ENCODE measurements around the gene IGFBP4. TPM values are rescaled to one million over a fixed set of nuclear protein-coding genes. Genes with fewer than 3 reads are reported as not detected.
A peak's percentile ranks its signal among the peaks of the same experiment; 100 is the strongest.

The IGFBP4 gene
- total RNA-seq, 1 donor from 2014 or later, result 142 TPM

DNA sequence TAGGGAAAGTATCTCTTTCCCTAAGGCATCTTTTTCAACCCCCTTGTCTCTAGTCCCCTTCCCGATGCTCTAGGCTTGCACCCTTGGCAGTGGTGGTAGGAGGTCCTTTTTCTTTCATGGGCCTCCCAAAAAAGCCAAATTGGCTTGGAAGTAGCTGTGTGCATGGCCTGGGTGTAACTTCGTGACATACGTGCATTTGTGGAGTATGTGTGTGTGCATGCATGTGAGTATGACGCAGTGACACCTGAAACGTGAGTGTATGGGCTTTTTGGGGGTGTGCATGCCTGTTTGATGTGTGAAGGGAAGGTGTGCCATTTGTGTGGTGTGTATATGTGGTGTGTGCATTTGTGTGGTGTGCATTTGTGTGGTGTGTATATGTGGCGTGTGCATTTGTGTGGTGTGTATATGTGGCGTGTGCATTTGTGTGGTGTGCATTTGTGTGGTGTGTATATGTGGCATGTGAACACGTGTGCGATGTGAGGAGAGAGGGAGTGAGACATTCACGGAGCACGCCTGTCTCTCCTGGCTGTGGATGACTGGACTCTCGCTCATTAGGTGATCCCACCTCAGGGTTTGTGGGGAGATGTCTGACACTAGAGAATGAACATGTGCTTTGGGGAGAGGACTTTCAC is 15.7 kb downstream of the IGFBP4 start:
- no peak overlapping the region for H3K27ac ChIP-seq (ENCODE audit: low read depth, low read length)
- Mint-ChIP-seq H3K4me1 (ENCODE audit: low read depth, unreplicated experiment) (peaks cover 25% of the 10 kb centered on the region), H3K27me3 (ENCODE audit: low read depth, unreplicated experiment) (no peaks in the 10 kb centered on the region), H3K36me3 (ENCODE audit: low read depth, unreplicated experiment) (peaks cover 23% of the 10 kb centered on the region), H3K9me3 (ENCODE audit: unreplicated experiment) (no peaks in the 10 kb centered on the region), H3K27ac (ENCODE audit: unreplicated experiment) (no peak overlapping the region), H3K4me3 (ENCODE audit: unreplicated experiment) (no peak overlapping the region)
- no peaks in the 10 kb centered on the region for H3K79me2 ChIP-seq (ENCODE audit: insufficient read depth, low read length)
- peak overlapping the region; percentile 72 for H3K4me2 ChIP-seq (ENCODE audit: low read length)
- no peak overlapping the region for H2AFZ ChIP-seq (ENCODE audit: low read depth, low read length)
- peaks cover 22% of the 10 kb centered on the region for H3K36me3 ChIP-seq (ENCODE audit: insufficient read depth, low read length)
- no peak overlapping the region for H3K9ac ChIP-seq (ENCODE audit: low read length)
- FAIRE-seq, result peak; percentile 47
- no peak overlapping the region for H3K4me3 ChIP-seq (ENCODE audit: insufficient read depth, low read depth, low read length)
- peaks cover 29% of the 10 kb centered on the region for H3K4me1 ChIP-seq (ENCODE audit: insufficient read depth, low read length)
- no peaks in the 10 kb centered on the region for H3K9me3 ChIP-seq (ENCODE audit: insufficient read depth, low read depth, low read length)
- DNase-seq (ENCODE audit: low read depth), result no peak
- peaks cover 5% of the 10 kb centered on the region for H4K20me1 ChIP-seq (ENCODE audit: insufficient read depth, low read length)
- TF ChIP-seq, protein P1, sequence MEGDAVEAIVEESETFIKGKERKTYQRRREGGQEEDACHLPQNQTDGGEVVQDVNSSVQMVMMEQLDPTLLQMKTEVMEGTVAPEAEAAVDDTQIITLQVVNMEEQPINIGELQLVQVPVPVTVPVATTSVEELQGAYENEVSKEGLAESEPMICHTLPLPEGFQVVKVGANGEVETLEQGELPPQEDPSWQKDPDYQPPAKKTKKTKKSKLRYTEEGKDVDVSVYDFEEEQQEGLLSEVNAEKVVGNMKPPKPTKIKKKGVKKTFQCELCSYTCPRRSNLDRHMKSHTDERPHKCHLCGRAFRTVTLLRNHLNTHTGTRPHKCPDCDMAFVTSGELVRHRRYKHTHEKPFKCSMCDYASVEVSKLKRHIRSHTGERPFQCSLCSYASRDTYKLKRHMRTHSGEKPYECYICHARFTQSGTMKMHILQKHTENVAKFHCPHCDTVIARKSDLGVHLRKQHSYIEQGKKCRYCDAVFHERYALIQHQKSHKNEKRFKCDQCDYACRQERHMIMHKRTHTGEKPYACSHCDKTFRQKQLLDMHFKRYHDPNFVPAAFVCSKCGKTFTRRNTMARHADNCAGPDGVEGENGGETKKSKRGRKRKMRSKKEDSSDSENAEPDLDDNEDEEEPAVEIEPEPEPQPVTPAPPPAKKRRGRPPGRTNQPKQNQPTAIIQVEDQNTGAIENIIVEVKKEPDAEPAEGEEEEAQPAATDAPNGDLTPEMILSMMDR (IDR thresholded peaks at IDR 0.05; ENCODE audit: insufficient read depth, low read depth, low read length), result no peak
- no peak for TF ChIP-seq EZH2 (IDR thresholded peaks at IDR 0.05; ENCODE audit: insufficient read depth, low read length)
- no peaks in the 10 kb centered on the region for H3K27me3 ChIP-seq (ENCODE audit: insufficient read depth, low read length)

DNA sequence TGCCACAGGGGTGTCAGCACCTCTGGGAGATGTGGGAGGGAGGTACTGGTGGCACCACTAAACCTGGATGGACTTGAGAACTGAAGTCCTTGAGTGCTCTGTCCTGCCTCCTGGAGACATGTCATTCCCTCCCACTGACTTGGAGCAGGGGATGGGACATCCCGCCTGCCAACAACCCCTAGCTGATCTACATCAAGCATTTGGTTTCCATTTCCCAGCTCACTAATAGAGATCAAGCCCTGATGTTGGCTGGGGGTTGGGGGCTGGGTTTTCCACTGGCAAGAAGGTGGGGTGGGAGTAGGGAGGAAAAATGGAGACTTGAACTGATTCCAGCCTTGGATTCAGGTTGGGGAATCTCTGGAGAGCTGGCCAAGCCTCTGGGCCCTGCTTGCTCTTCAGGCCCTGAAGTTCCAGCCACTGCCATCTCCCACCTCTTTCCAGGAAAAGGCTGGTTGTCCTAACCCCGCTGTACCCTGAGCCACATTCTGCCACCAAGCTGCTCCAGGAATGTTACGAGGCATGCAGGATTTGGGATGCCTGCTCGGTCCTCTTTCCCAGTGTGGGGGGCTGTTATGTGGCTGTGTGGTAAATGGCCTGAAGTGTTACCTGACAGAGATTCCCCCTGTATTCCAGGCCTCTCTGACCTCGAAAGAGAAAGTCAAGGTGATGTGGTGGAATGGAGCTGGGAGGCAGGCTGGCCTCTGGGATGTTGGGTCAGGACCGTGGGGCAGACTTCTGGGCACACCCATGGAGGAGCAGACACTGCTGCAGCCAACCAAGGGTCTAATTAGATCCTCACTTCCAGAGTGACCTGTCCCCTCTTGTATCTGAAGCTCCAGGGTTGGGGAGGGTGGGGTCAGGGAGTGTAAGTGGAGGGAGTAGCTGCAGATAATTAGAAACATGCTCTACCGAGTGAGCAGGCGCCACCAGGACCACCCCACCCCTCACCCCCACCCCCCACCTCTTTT is 16.7 kb downstream of the IGFBP4 start:
- Histone ChIP-seq H2AFZ (ENCODE audit: low read depth, low read length) (no peak overlapping the region), H3K4me3 (ENCODE audit: insufficient read depth, low read depth, low read length) (no peak overlapping the region), H3K9me3 (ENCODE audit: insufficient read depth, low read depth, low read length) (no peaks in the 10 kb centered on the region), H3K9ac (ENCODE audit: low read length) (no peak overlapping the region), H3K27me3 (ENCODE audit: insufficient read depth, low read length) (no peaks in the 10 kb centered on the region), H3K36me3 (ENCODE audit: insufficient read depth, low read length) (peaks cover 16% of the 10 kb centered on the region), H3K4me1 (ENCODE audit: insufficient read depth, low read length) (peaks cover 21% of the 10 kb centered on the region), H3K27ac (ENCODE audit: low read depth, low read length) (no peak overlapping the region), H3K4me2 (ENCODE audit: low read length) (no peak overlapping the region), H4K20me1 (ENCODE audit: insufficient read depth, low read length) (no peaks in the 10 kb centered on the region), H3K79me2 (ENCODE audit: insufficient read depth, low read length) (no peaks in the 10 kb centered on the region)
- no peaks in the 10 kb centered on the region for H3K9me3 Mint-ChIP-seq (ENCODE audit: unreplicated experiment)
- H3K27ac Mint-ChIP-seq (ENCODE audit: unreplicated experiment), result no peak overlapping the region
- FAIRE-seq, result no peak
- H3K36me3 Mint-ChIP-seq (ENCODE audit: low read depth, unreplicated experiment), result peaks cover 22% of the 10 kb centered on the region
- DNase-seq (ENCODE audit: low read depth), result no peak
- no peak overlapping the region for H3K4me3 Mint-ChIP-seq (ENCODE audit: unreplicated experiment)
- TF ChIP-seq, protein P1 (IDR thresholded peaks at IDR 0.05; ENCODE audit: insufficient read depth, low read depth, low read length), result no peak
- TF ChIP-seq EZH2 (IDR thresholded peaks at IDR 0.05; ENCODE audit: insufficient read depth, low read length), result no peak
- peaks cover 6% of the 10 kb centered on the region for H3K27me3 Mint-ChIP-seq (ENCODE audit: low read depth, unreplicated experiment)
- peaks cover 20% of the 10 kb centered on the region for H3K4me1 Mint-ChIP-seq (ENCODE audit: low read depth, unreplicated experiment)

Data from astrocyte (in vitro differentiated cells and primary cell).